MM.1S (cell line): ENCODE results near the gene LMTK3.

Experiments used
- DNase-seq: peaks from one replicate; pipeline ENCODE4 v3.0.0-alpha.2; 2015
- H2AFZ ChIP-seq: fragments of 300-600 bp; sonication (generic); 2 replicates; pipeline ENCODE4 v1.6.0; 2016; ENCODE audit warnings: antibody characterized with exemption, low read length
- H3F3A ChIP-seq: fragments of 300-600 bp; sonication (generic); 2 replicates; pipeline ENCODE4 v1.6.1; 2016; ENCODE audit warnings: mild to moderate bottlenecking, antibody characterized with exemption, low read length, moderate library complexity, mixed read lengths; ENCODE audit not compliant: insufficient read depth
- H3K27ac ChIP-seq: fragments of 300-600 bp; sonication (generic); 2 replicates; pipeline ENCODE4 v1.5.1; 2016; ENCODE audit warnings: mild to moderate bottlenecking, low read length
- H3K27me3 ChIP-seq: fragments of 300-600 bp; sonication (generic); replicated peaks from 2 replicates; pipeline ENCODE4 v1.6.0; 2016; ENCODE audit warnings: low read length; ENCODE audit not compliant: insufficient read depth
- H3K36me3 ChIP-seq: fragments of 300-600 bp; sonication (generic); replicated peaks from 2 replicates; pipeline ENCODE4 v1.6.1; 2016; ENCODE audit warnings: mild to moderate bottlenecking, low read length, mixed read lengths; ENCODE audit not compliant: insufficient read depth
- H3K4me1 ChIP-seq: fragments of 300-600 bp; sonication (generic); 2 replicates; pipeline ENCODE4 v1.6.1; 2016; ENCODE audit warnings: low read length, mixed read lengths
- H3K4me2 ChIP-seq: fragments of 300-600 bp; sonication (generic); 2 replicates; pipeline ENCODE4 v1.6.0; 2016; ENCODE audit warnings: low read depth, low read length
- H3K4me3 ChIP-seq: fragments of 300-600 bp; sonication (generic); 2 replicates; pipeline ENCODE4 v1.5.1; 2016; ENCODE audit warnings: low read length, mixed read lengths
- H3K79me2 ChIP-seq: fragments of 300-600 bp; sonication (generic); 2 replicates; pipeline ENCODE4 v1.6.1; 2016; ENCODE audit warnings: mixed run types, low read length, mixed read lengths
- H3K9ac ChIP-seq: fragments of 300-600 bp; sonication (generic); 2 replicates; pipeline ENCODE4 v1.6.1; 2016; ENCODE audit warnings: low read length, mixed read lengths
- H3K9me2 ChIP-seq: fragments of 300-600 bp; sonication (generic); replicated peaks from 2 replicates; pipeline ENCODE4 v1.6.1; 2016; ENCODE audit warnings: mild to moderate bottlenecking, low read length, mixed read lengths; ENCODE audit not compliant: insufficient read depth
- H3K9me3 ChIP-seq: fragments of 300-600 bp; sonication (generic); replicated peaks from 2 replicates; pipeline ENCODE4 v1.6.1; 2016; ENCODE audit warnings: mild to moderate bottlenecking, low read length, mixed read lengths; ENCODE audit not compliant: insufficient read depth
- H4K20me1 ChIP-seq: fragments of 300-600 bp; sonication (generic); 2 replicates; pipeline ENCODE4 v1.6.1; 2016; ENCODE audit warnings: mild to moderate bottlenecking, low read length, moderate library complexity, mixed read lengths; ENCODE audit not compliant: insufficient read depth
- EZH2 ChIP-seq: fragments of 300-600 bp; sonication (generic); optimal IDR thresholded peaks from 2 replicates; pipeline ENCODE3; 2017; ENCODE audit warnings: low read depth, mild to moderate bottlenecking, antibody characterized with exemption, low read length, mixed read lengths
- EZH2phosphoT487 ChIP-seq: fragments of 300-600 bp; sonication (generic); IDR thresholded peaks from 2 replicates; pipeline ENCODE4 v1.6.1; 2018; ENCODE audit warnings: antibody characterized with exemption, low read length
- TF ChIP-seq, protein P1 (sequence below): fragments of 300-600 bp; sonication (generic); IDR thresholded peaks from 2 replicates; pipeline ENCODE4 v1.5.1; 2016; ENCODE audit warnings: antibody characterized with exemption, low read length, mixed read lengths

Gene LMTK3

DNA sequence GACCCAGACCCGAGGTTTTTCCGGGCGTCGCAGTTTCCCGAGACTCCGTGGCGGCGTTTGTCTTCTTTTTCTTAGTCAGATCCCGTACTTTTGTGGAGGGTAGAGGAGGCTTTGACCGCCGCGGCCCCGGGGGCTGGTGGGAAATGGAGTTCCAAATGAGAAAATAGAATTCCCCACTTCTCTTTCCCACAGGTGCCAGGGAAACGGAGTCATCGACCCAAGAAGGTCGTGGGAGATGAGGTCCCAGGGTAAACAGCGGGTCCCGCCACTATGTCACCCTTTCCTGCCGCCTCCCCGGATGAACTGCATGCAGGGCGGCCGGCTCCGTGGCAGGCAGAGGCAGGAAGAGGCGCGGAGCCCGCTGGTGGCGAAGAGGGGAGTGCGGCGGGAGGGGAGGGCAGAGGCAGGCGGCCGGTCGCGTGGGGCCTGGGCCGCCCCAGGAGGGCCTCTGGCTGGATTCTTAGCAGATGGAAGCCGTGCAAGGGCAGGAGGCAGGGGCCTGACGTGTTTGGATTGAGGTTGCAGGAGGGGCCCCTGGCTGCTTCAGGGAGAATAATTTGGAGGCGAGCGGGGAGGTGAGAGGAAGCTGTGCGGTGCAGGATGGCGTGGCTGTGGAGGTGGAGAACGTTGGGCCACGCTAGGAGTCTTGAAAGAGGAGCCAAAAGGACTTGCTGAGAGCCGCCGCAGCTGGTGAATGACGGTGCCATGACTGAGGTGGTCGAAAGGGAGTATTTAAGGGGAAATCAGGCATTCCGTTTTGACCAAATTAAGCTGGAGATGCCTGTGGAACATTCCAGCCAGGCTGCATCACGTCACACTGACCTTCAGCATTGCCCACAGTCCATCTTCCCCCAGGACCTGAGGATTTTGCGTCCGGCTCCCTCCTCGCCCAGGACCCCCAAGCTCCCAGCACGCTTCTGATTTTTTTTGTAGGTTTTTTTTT is 30.8 kb downstream of the LMTK3 start:
- H3K4me2 ChIP-seq = peak overlapping the region; percentile 47; the same call in 1 of the 2 replicates
- no peaks in the 10 kb centered on the region for H3K9me2 ChIP-seq
- H3K4me1 ChIP-seq = no peaks in the 10 kb centered on the region
- no peaks in the 10 kb centered on the region for H3K27me3 ChIP-seq
- no peaks in the 10 kb centered on the region for H3K79me2 ChIP-seq
- H3K9me3 ChIP-seq = no peaks in the 10 kb centered on the region
- H2AFZ ChIP-seq = 0 out of 2 replicates have a peak overlapping the region, but pooled peaks have one; percentile 23
- no peak overlapping the region for H3K9ac ChIP-seq
- TF ChIP-seq, protein P1, sequence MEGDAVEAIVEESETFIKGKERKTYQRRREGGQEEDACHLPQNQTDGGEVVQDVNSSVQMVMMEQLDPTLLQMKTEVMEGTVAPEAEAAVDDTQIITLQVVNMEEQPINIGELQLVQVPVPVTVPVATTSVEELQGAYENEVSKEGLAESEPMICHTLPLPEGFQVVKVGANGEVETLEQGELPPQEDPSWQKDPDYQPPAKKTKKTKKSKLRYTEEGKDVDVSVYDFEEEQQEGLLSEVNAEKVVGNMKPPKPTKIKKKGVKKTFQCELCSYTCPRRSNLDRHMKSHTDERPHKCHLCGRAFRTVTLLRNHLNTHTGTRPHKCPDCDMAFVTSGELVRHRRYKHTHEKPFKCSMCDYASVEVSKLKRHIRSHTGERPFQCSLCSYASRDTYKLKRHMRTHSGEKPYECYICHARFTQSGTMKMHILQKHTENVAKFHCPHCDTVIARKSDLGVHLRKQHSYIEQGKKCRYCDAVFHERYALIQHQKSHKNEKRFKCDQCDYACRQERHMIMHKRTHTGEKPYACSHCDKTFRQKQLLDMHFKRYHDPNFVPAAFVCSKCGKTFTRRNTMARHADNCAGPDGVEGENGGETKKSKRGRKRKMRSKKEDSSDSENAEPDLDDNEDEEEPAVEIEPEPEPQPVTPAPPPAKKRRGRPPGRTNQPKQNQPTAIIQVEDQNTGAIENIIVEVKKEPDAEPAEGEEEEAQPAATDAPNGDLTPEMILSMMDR = no peak
- no peak for TF ChIP-seq EZH2
- no peak for TF ChIP-seq EZH2phosphoT487
- H4K20me1 ChIP-seq = no peaks in the 10 kb centered on the region
- H3K36me3 ChIP-seq = no peaks in the 10 kb centered on the region
- H3K4me3 ChIP-seq = peak overlapping the region; percentile 22; the same call in 1 of the 2 replicates
- no peak overlapping the region for H3K27ac ChIP-seq
- DNase-seq = no peak
- H3F3A ChIP-seq = 0 out of 2 replicates have a peak, but pooled peaks cover 5% of the 10 kb centered on the region

DNA sequence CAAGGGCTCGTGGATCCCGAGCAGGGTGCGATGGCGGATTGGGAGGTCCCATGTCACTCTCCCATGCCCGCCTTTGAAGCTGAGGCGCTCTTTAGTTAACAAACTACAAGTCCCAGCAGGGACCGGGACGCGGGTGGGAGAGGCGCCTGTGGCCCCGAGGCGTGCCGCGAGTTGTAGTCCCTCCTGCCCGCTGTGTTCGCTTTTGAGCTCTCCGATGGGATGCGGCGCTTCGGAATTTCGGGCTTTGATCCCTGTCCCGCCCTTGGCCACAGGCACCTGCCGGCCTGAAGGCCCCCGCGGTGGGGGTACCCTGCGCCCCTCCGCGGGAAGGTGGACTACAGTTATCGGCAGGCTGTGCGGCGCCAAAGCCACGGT is 31.5 kb downstream of the LMTK3 start:
- Histone ChIP-seq H3K4me3 (peak overlapping the region; percentile 22; the same call in 1 of the 2 replicates), H3K9ac (no peak overlapping the region), H3K27ac (no peak overlapping the region), H3K9me3 (no peaks in the 10 kb centered on the region), H3K36me3 (no peaks in the 10 kb centered on the region), H2AFZ (0 out of 2 replicates have a peak overlapping the region, but pooled peaks have one; percentile 23), H3K9me2 (no peaks in the 10 kb centered on the region), H3K27me3 (no peaks in the 10 kb centered on the region), H3K4me2 (peak overlapping the region; percentile 47; the same call in 1 of the 2 replicates), H3K79me2 (no peaks in the 10 kb centered on the region), H4K20me1 (no peaks in the 10 kb centered on the region), H3F3A (0 out of 2 replicates have a peak, but pooled peaks cover 5% of the 10 kb centered on the region), H3K4me1 (no peaks in the 10 kb centered on the region)
- TF ChIP-seq EZH2phosphoT487 (no peak), EZH2 (no peak)
- TF ChIP-seq, protein P1 = no peak
- DNase-seq = no peak

DNA sequence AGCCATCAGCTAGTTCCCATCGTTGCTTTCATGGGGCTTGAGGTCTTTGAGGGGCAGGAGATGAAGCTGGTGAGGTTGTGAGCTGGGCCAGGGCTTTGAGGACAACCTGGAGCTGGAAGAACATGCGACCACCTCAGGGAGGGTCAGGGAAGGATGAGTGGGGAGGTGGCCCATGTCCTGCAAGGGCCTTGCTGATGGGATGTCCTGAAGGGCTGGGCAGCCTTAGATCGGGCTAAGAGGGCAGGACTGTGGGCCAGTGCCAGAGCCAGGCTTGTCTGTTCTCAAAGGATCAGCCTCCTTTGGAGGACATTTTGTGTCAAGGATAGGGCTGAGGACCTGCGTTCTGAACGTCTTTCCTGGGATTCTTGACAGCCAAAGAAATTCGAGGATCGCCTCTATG is 31.9 kb downstream of the LMTK3 start:
- DNase-seq = no peak
- Histone ChIP-seq H3K79me2 (no peaks in the 10 kb centered on the region), H3K36me3 (no peaks in the 10 kb centered on the region), H3K27me3 (no peaks in the 10 kb centered on the region), H3K9ac (no peak overlapping the region), H3F3A (0 out of 2 replicates have a peak, but pooled peaks cover 5% of the 10 kb centered on the region), H3K9me3 (no peaks in the 10 kb centered on the region), H2AFZ (no peak overlapping the region), H3K27ac (no peak overlapping the region), H3K9me2 (no peaks in the 10 kb centered on the region), H3K4me3 (no peak overlapping the region), H3K4me2 (no peak overlapping the region), H4K20me1 (no peaks in the 10 kb centered on the region), H3K4me1 (no peaks in the 10 kb centered on the region)
- TF ChIP-seq EZH2phosphoT487 (no peak), EZH2 (no peak)
- TF ChIP-seq, protein P1 = no peak
